T-helper 1 cell treated with Interleukin-12 subunit alpha and Interleukin-12 subunit beta and Interleukin-4 antibody, amounts not matched to agents 30 μg/mL and 1 μg/mL, for 36 hours (primary cell): Measurements from ENCODE around the gene TEX11.
"Not testable (repeated sequence)": the region's sequence is repeated elsewhere in the genome, so short reads cannot be mapped to it uniquely, and the experiment has no call there.

Source experiments
- H3K27ac Mint-ChIP-seq: one replicate; pipeline ENCODE4 v1.8.0; 2021; ENCODE audit warnings: mild to moderate bottlenecking, mixed read lengths
- H3K27me3 Mint-ChIP-seq: one replicate; pipeline ENCODE4 v1.8.0; 2021; ENCODE audit warnings: low read depth, mixed read lengths
- H3K36me3 Mint-ChIP-seq: one replicate; pipeline ENCODE4 v1.8.0; 2021; ENCODE audit warnings: low read depth, mixed read lengths
- H3K4me1 Mint-ChIP-seq: one replicate; pipeline ENCODE4 v1.8.0; 2021; ENCODE audit warnings: low read depth, mixed read lengths
- H3K4me3 Mint-ChIP-seq: one replicate; pipeline ENCODE4 v1.8.0; 2021; ENCODE audit warnings: mild to moderate bottlenecking, moderate library complexity, mixed read lengths
- H3K9me3 Mint-ChIP-seq: one replicate; pipeline ENCODE4 v1.8.0; 2021; ENCODE audit warnings: mixed read lengths

Gene TEX11

DNA sequence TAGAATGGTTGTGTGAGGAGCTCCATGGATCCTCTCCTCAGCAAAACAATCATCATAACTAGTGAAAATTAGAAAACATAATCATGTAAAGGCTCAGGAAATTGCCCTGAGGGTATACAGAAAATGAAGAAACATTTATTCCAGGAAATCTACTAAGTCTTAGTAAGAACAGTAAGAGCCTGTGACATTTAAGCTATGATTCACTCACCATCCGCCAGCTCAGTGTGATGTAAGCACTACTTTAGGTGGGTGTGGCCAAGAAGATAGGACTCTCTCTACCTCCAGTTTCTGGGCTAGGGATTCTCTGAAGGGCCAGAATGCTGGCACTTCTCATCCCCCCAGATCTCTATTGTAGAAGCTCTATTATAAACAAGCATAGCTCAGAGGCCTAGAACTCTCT lies 316.4 kb downstream of the TEX11 start:
- H3K9me3 Mint-ChIP-seq = peaks cover 24% of the 10 kb centered on the region
- H3K4me3 Mint-ChIP-seq = no peak overlapping the region
- no peaks in the 10 kb centered on the region for H3K27me3 Mint-ChIP-seq
- H3K36me3 Mint-ChIP-seq = peaks cover 6% of the 10 kb centered on the region
- peaks cover 8% of the 10 kb centered on the region for H3K4me1 Mint-ChIP-seq
- H3K27ac Mint-ChIP-seq = peak overlapping the region; percentile 5

- H3K36me3 Mint-ChIP-seq, H3K4me3 Mint-ChIP-seq, H3K4me1 Mint-ChIP-seq, H3K27me3 Mint-ChIP-seq, H3K27ac Mint-ChIP-seq: not testable (repeated sequence)
- H3K9me3 Mint-ChIP-seq = peaks cover 12% of the 10 kb centered on the region
Observed at GRCh38 chrX:70587158-70587557, 321.4 kb downstream of the TEX11 start.

DNA sequence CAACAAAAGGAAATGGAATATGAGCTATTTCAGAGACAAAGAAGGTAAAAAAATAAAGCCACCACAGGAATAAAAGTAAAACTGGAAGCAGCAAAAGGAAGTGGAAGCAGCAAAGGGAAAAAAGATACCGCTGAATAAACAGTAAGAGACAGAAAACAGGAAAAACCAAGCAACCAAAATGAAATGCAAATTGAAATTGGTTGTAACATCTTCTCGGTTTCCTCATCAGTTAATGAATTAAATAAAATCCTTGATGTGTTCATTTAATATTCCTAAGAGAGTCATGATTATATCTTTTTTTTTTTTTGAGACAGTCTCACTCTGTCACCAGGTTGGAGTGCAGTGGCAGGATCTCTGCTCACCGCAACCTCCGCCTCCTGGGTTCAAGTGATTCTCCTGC lies 331.1 kb downstream of the TEX11 start:
- peaks cover 12% of the 10 kb centered on the region for H3K9me3 Mint-ChIP-seq
- no peaks in the 10 kb centered on the region for H3K36me3 Mint-ChIP-seq
- H3K27ac Mint-ChIP-seq = no peak overlapping the region
- H3K4me3 Mint-ChIP-seq = no peak overlapping the region
- peaks cover 5% of the 10 kb centered on the region for H3K27me3 Mint-ChIP-seq
- H3K4me1 Mint-ChIP-seq = no peaks in the 10 kb centered on the region

GRCh38 chrX:70569922-70570576 lies 338.5 kb downstream of the TEX11 start:
- not testable (repeated sequence) for H3K9me3 Mint-ChIP-seq, H3K27me3 Mint-ChIP-seq

DNA sequence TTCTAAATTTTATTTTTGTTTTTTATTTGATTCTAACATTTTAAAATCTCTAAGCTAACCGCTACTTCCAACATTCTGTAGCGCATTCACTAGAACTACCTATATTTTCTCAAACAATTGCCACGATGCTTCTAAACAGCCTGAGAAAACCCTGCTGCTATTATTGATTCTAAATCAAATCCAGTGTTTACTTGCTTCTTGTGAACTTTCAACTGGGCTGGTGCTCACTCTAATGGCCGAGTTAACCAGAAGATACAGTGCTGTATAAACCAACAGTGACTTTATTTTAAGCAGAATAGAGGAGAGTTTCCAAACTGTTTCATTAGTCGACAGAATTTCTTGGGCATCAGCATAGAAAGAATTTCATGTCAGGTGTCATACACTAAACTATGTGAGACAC lies 353.6 kb downstream of the TEX11 start:
- Mint-ChIP-seq H3K4me1 (peaks cover 10% of the 10 kb centered on the region), H3K9me3 (peaks cover 7% of the 10 kb centered on the region), H3K4me3 (no peak overlapping the region), H3K36me3 (no peaks in the 10 kb centered on the region), H3K27me3 (no peaks in the 10 kb centered on the region), H3K27ac (no peak overlapping the region)

More at GRCh38 chrX:70569922-70570576, 338.5 kb downstream of the TEX11 start:
- not testable (repeated sequence) for H3K4me3 Mint-ChIP-seq, H3K4me1 Mint-ChIP-seq, H3K27ac Mint-ChIP-seq, H3K36me3 Mint-ChIP-seq

GRCh38 chrX:70554523-70554922 lies 354.0 kb downstream of the TEX11 start:
- peaks cover 7% of the 10 kb centered on the region for H3K9me3 Mint-ChIP-seq
- H3K4me1 Mint-ChIP-seq = peaks cover 10% of the 10 kb centered on the region
- H3K27ac Mint-ChIP-seq = no peak overlapping the region
- H3K4me3 Mint-ChIP-seq = peak overlapping the region; percentile 7
- H3K36me3 Mint-ChIP-seq = no peaks in the 10 kb centered on the region
- no peaks in the 10 kb centered on the region for H3K27me3 Mint-ChIP-seq

- Mint-ChIP-seq H3K9me3 (peaks cover 7% of the 10 kb centered on the region), H3K4me1 (peaks cover 10% of the 10 kb centered on the region), H3K36me3 (no peaks in the 10 kb centered on the region), H3K27me3 (no peaks in the 10 kb centered on the region), H3K27ac (no peak overlapping the region), H3K4me3 (peak overlapping the region; percentile 7)
Observed at GRCh38 chrX:70554081-70554480, 354.4 kb downstream of the TEX11 start.

DNA sequence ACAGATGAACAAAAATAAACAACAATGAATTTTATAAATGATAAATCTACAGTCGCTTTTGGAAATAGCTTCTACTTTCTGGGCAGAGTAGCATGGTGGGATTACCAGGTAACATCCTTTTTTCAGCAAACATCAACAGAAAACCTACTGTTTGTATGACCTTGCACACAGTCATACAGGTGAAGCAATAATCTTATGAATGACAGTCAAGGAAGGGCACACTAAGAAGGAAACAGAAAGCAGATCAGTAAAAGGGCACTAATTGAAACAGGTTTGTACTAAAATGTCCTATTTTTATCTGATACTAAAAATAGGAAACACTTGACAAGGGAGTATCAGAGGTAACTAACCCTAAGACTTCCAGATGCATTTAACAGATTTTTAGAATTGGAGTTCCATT lies 355.0 kb downstream of the TEX11 start:
- Mint-ChIP-seq H3K4me1 (peaks cover 10% of the 10 kb centered on the region), H3K27me3 (no peaks in the 10 kb centered on the region), H3K9me3 (peaks cover 3% of the 10 kb centered on the region), H3K36me3 (no peaks in the 10 kb centered on the region), H3K4me3 (no peak overlapping the region), H3K27ac (no peak overlapping the region)

DNA sequence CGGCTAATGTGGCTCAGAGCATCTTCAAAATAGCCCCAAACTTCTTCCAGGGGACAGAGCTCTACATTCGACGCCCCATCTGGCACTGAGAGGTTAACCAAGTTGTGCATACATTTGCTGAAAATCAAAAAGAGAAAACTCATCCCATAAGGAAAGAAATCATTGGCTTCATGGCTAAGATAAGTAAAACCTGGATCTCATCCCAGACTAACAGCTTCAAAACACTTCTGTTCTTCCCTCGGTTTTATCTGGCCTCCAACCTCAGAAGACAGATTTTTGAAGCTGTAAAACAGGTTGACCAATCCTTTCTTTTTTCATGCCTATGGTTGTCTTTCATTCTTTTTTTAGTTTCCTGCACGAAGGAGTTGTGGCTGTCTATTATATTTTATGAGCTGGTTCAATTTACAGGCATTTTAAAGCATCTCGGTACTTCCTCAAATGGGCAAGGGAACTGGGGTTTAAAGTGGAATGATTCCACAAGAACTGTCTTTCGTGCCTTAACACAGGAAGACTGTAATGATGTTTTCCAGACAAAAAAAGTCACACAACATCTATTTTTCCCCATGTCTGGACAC lies 356.3 kb downstream of the TEX11 start:
- Mint-ChIP-seq H3K36me3 (no peaks in the 10 kb centered on the region), H3K9me3 (no peaks in the 10 kb centered on the region), H3K27me3 (no peaks in the 10 kb centered on the region), H3K27ac (no peak overlapping the region), H3K4me1 (peaks cover 10% of the 10 kb centered on the region), H3K4me3 (no peak overlapping the region)

DNA sequence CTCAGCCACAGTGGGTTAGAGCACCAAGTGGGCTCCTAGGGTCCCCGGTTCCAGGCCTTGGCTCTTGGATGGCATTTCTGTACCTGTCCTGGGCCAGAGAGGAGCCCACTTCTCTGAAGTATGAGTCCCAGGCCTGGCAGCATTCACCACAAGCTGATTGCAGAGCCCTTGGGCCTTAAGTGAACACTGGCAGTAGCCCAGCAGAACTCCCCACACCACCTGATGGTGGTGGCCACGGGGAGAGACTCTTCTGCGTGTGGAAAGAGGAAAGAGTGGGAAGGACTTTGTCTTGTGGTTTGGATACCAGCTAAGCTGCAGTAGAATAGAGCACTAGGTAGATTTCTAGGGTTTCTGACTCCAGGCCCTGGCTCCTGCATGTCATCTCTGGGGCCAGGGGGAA lies 359.1 kb downstream of the TEX11 start:
- Mint-ChIP-seq H3K27ac (no peak overlapping the region), H3K36me3 (no peaks in the 10 kb centered on the region), H3K9me3 (no peaks in the 10 kb centered on the region), H3K27me3 (no peaks in the 10 kb centered on the region), H3K4me3 (no peak overlapping the region), H3K4me1 (peaks cover 10% of the 10 kb centered on the region)

- Mint-ChIP-seq H3K27ac (no peak overlapping the region), H3K4me1 (no peaks in the 10 kb centered on the region), H3K4me3 (no peak overlapping the region), H3K36me3 (no peaks in the 10 kb centered on the region), H3K9me3 (no peaks in the 10 kb centered on the region), H3K27me3 (peaks cover 10% of the 10 kb centered on the region)
Observed at GRCh38 chrX:70535198-70535597, 373.3 kb downstream of the TEX11 start.

DNA sequence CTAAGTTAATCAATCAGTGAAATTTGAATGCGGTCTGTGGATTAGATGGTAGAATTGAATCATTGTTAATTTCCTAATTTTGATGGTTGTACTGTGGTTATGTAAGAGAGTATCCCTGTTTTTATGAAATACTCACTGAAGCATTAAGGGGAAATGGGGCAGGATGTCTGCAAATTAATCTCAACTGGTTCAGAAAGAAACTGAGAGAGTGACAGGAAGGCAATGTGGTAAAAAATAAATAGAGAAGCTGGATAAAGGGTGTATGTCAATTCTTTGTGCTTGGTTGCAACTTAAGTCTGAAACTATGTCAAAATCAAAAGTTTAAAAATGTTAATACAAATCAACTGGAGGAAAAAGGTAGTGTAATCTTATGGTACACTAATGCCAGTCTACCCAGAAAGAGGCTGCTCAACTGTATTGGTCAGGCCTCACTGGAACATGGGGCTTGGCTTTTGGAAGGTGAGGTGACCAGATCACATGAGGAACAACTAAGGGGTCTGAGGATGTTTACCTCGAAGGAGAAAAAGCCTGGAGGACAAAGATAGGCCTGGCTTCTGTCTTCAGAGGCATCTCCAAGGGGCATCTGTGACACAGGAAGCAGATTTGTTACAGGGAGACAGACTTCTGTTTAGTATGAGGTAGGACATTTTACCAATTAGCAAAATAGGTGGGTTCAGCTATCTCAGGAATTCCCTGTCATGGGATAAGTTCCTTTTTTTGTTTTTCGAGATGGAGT lies 380.7 kb downstream of the TEX11 start:
- Mint-ChIP-seq H3K36me3 (no peaks in the 10 kb centered on the region), H3K27ac (no peak overlapping the region), H3K27me3 (no peaks in the 10 kb centered on the region), H3K9me3 (no peaks in the 10 kb centered on the region), H3K4me3 (no peak overlapping the region), H3K4me1 (peaks cover 8% of the 10 kb centered on the region)

GRCh38 chrX:70527053-70527452 lies 381.5 kb downstream of the TEX11 start:
- H3K4me3 Mint-ChIP-seq = no peak overlapping the region
- H3K4me1 Mint-ChIP-seq = peaks cover 8% of the 10 kb centered on the region
- no peaks in the 10 kb centered on the region for H3K27me3 Mint-ChIP-seq
- H3K36me3 Mint-ChIP-seq = no peaks in the 10 kb centered on the region
- H3K9me3 Mint-ChIP-seq = no peaks in the 10 kb centered on the region
- peak overlapping the region; percentile 41 for H3K27ac Mint-ChIP-seq

DNA sequence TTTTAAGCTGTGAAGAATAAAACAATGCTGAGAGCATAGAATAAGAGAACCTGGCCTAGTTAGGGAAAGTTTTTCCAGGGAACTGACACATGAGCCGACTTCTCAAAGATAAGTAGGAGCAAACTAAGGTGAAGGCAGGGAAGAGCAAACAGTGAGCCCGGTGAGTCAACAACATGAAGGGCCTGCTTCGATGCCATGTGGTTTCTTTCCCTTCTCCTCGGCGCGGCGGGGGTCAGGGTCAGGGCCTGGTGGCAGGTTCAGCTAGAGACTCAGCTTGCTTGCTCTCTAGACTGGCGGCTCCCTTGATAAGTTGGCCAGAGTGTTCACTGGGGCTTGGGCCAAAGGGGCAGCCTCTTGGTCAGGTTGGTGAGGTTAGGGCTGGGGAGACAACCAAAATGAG lies 382.8 kb downstream of the TEX11 start:
- no peaks in the 10 kb centered on the region for H3K9me3 Mint-ChIP-seq
- H3K27ac Mint-ChIP-seq = no peak overlapping the region
- H3K4me1 Mint-ChIP-seq = peaks cover 8% of the 10 kb centered on the region
- no peaks in the 10 kb centered on the region for H3K36me3 Mint-ChIP-seq
- no peaks in the 10 kb centered on the region for H3K27me3 Mint-ChIP-seq
- H3K4me3 Mint-ChIP-seq = no peak overlapping the region

DNA sequence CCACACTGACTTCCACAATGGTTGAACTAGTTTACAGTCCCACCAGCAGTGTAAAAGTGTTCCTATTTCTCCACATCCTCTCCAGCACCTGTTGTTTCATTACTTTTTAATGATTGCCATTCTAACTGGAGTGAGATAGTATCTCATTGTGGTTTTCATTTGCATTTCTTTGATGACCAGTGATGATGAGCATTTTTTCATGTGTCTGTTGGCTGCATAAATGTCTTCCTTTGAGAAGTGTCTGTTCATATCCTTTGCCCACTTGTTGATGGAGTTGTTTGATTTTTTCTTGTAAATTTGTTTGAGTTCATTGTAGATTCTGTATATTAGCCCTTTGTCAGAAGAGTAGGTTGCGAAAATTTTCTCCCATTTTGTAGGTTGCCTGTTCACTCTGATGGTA lies 392.8 kb downstream of the TEX11 start:
- H3K27ac Mint-ChIP-seq, H3K4me1 Mint-ChIP-seq: not testable (repeated sequence)
- H3K27me3 Mint-ChIP-seq = peaks cover 16% of the 10 kb centered on the region

More for the DNA sequence above, 392.8 kb downstream of the TEX11 start:
- not testable (repeated sequence) for H3K9me3 Mint-ChIP-seq, H3K4me3 Mint-ChIP-seq, H3K36me3 Mint-ChIP-seq
